ENCODE data around the gene CFAP20DC. TPM values are rescaled to one million over a fixed set of nuclear protein-coding genes. Genes with fewer than 3 reads are reported as not detected.
"Not testable (repeated sequence)": the region's sequence is repeated elsewhere in the genome, so short reads cannot be mapped to it uniquely, and the experiment has no call there.

Gene CFAP20DC
- total RNA-seq, 1 donor from 2014 or later: 1.6 TPM

GRCh38 chr3:58986654-58987053 is 63.2 kb downstream of the CFAP20DC start:
- no peak overlapping the region for H3K9ac ChIP-seq (ENCODE audit: low read depth in 1 of 3, low read length in 3 of 3)
- H3K27me3 ChIP-seq (ENCODE audit: control insufficient read depth in 3 of 3, insufficient read depth in 3 of 3, low read length in 3 of 3): no peaks in the 10 kb centered on the region
- no peaks in the 10 kb centered on the region for H3K4me1 ChIP-seq (ENCODE audit: control insufficient read depth in 3 of 3, insufficient read depth in 3 of 3, low read length in 3 of 3)
- H3K9me3 ChIP-seq (ENCODE audit: control insufficient read depth in 3 of 3, low read length in 3 of 3): no peaks in the 10 kb centered on the region
- no peak overlapping the region for H3K4me3 ChIP-seq (ENCODE audit: low read length in 3 of 3)
- H3K36me3 ChIP-seq (ENCODE audit: control insufficient read depth in 3 of 3, insufficient read depth in 3 of 3, low read length in 3 of 3): no peaks in the 10 kb centered on the region
- H3K27ac ChIP-seq (ENCODE audit: low read depth, low read length): no peak overlapping the region

GRCh38 chr3:58979840-58980239 is 70.0 kb downstream of the CFAP20DC start:
- H3K9me3 ChIP-seq (ENCODE audit: control insufficient read depth in 3 of 3, low read length in 3 of 3): peaks cover 0 to 3% (median 0%) of the 10 kb centered on the region in 3 donors

GRCh38 chr3:58973796-58974195 is 76.0 kb downstream of the CFAP20DC start:
- H3K9ac ChIP-seq (ENCODE audit: low read depth in 1 of 3, low read length in 3 of 3): no peak overlapping the region
- H3K4me1 ChIP-seq (ENCODE audit: control insufficient read depth in 3 of 3, insufficient read depth in 3 of 3, low read length in 3 of 3): no peaks in the 10 kb centered on the region
- H3K9me3 ChIP-seq (ENCODE audit: control insufficient read depth in 3 of 3, low read length in 3 of 3): peaks cover 0 to 3% (median 0%) of the 10 kb centered on the region in 3 donors
- no peak overlapping the region for H3K27ac ChIP-seq (ENCODE audit: low read depth, low read length)
- H3K4me3 ChIP-seq (ENCODE audit: low read length in 3 of 3): no peak overlapping the region
- H3K36me3 ChIP-seq (ENCODE audit: control insufficient read depth in 3 of 3, insufficient read depth in 3 of 3, low read length in 3 of 3): no peaks in the 10 kb centered on the region
- no peaks in the 10 kb centered on the region for H3K27me3 ChIP-seq (ENCODE audit: control insufficient read depth in 3 of 3, insufficient read depth in 3 of 3, low read length in 3 of 3)

More at GRCh38 chr3:58979840-58980239, 70.0 kb downstream of the CFAP20DC start:
- Histone ChIP-seq H3K9ac (ENCODE audit: low read depth in 1 of 3, low read length in 3 of 3) (no peak overlapping the region), H3K27ac (ENCODE audit: low read depth, low read length) (no peak overlapping the region), H3K4me1 (ENCODE audit: control insufficient read depth in 3 of 3, insufficient read depth in 3 of 3, low read length in 3 of 3) (no peaks in the 10 kb centered on the region), H3K27me3 (ENCODE audit: control insufficient read depth in 3 of 3, insufficient read depth in 3 of 3, low read length in 3 of 3) (no peaks in the 10 kb centered on the region), H3K4me3 (ENCODE audit: low read length in 3 of 3) (no peak overlapping the region), H3K36me3 (ENCODE audit: control insufficient read depth in 3 of 3, insufficient read depth in 3 of 3, low read length in 3 of 3) (no peaks in the 10 kb centered on the region)

GRCh38 chr3:58967866-58968265 is 82.0 kb downstream of the CFAP20DC start:
- H3K4me1 ChIP-seq (ENCODE audit: control insufficient read depth in 3 of 3, insufficient read depth in 3 of 3, low read length in 3 of 3); H3K27me3 ChIP-seq (ENCODE audit: control insufficient read depth in 3 of 3, insufficient read depth in 3 of 3, low read length in 3 of 3); H3K9ac ChIP-seq (ENCODE audit: low read depth in 1 of 3, low read length in 3 of 3); H3K9me3 ChIP-seq (ENCODE audit: control insufficient read depth in 3 of 3, low read length in 3 of 3); H3K27ac ChIP-seq (ENCODE audit: low read depth, low read length); H3K4me3 ChIP-seq (ENCODE audit: low read length in 3 of 3); H3K36me3 ChIP-seq (ENCODE audit: control insufficient read depth in 3 of 3, insufficient read depth in 3 of 3, low read length in 3 of 3): not testable (repeated sequence)

- Histone ChIP-seq H3K4me3 (ENCODE audit: low read length in 3 of 3) (no peak overlapping the region), H3K27me3 (ENCODE audit: control insufficient read depth in 3 of 3, insufficient read depth in 3 of 3, low read length in 3 of 3) (no peaks in the 10 kb centered on the region), H3K36me3 (ENCODE audit: control insufficient read depth in 3 of 3, insufficient read depth in 3 of 3, low read length in 3 of 3) (no peaks in the 10 kb centered on the region), H3K27ac (ENCODE audit: low read depth, low read length) (no peak overlapping the region), H3K9ac (ENCODE audit: low read depth in 1 of 3, low read length in 3 of 3) (no peak overlapping the region), H3K9me3 (ENCODE audit: control insufficient read depth in 3 of 3, low read length in 3 of 3) (peaks cover 0 to 2% (median 0%) of the 10 kb centered on the region in 3 donors), H3K4me1 (ENCODE audit: control insufficient read depth in 3 of 3, insufficient read depth in 3 of 3, low read length in 3 of 3) (no peaks in the 10 kb centered on the region)
These were observed 84.0 kb downstream of the CFAP20DC start for GRCh38 chr3:58965865-58966264.

GRCh38 chr3:58963928-58964503 is 85.8 kb downstream of the CFAP20DC start:
- H3K9ac ChIP-seq (ENCODE audit: low read depth in 1 of 3, low read length in 3 of 3): no peak overlapping the region
- H3K36me3 ChIP-seq (ENCODE audit: control insufficient read depth in 3 of 3, insufficient read depth in 3 of 3, low read length in 3 of 3): no peaks in the 10 kb centered on the region
- H3K4me1 ChIP-seq (ENCODE audit: control insufficient read depth in 3 of 3, insufficient read depth in 3 of 3, low read length in 3 of 3): no peaks in the 10 kb centered on the region
- no peak overlapping the region for H3K27ac ChIP-seq (ENCODE audit: low read depth, low read length)
- H3K9me3 ChIP-seq (ENCODE audit: control insufficient read depth in 3 of 3, low read length in 3 of 3): peaks cover 0 to 2% (median 0%) of the 10 kb centered on the region in 3 donors
- no peaks in the 10 kb centered on the region for H3K27me3 ChIP-seq (ENCODE audit: control insufficient read depth in 3 of 3, insufficient read depth in 3 of 3, low read length in 3 of 3)
- no peak overlapping the region for H3K4me3 ChIP-seq (ENCODE audit: low read length in 3 of 3)

GRCh38 chr3:58962816-58963215 is 87.0 kb downstream of the CFAP20DC start:
- H3K9ac ChIP-seq (ENCODE audit: low read depth in 1 of 3, low read length in 3 of 3): no peak overlapping the region
- no peaks in the 10 kb centered on the region for H3K4me1 ChIP-seq (ENCODE audit: control insufficient read depth in 3 of 3, insufficient read depth in 3 of 3, low read length in 3 of 3)
- H3K27ac ChIP-seq (ENCODE audit: low read depth, low read length): no peak overlapping the region
- H3K4me3 ChIP-seq (ENCODE audit: low read length in 3 of 3): no peak overlapping the region
- H3K27me3 ChIP-seq (ENCODE audit: control insufficient read depth in 3 of 3, insufficient read depth in 3 of 3, low read length in 3 of 3): no peaks in the 10 kb centered on the region
- H3K36me3 ChIP-seq (ENCODE audit: control insufficient read depth in 3 of 3, insufficient read depth in 3 of 3, low read length in 3 of 3): no peaks in the 10 kb centered on the region
- H3K9me3 ChIP-seq (ENCODE audit: control insufficient read depth in 3 of 3, low read length in 3 of 3): peaks cover 0 to under 1% (median 0%) of the 10 kb centered on the region in 3 donors

- H3K4me3 ChIP-seq (ENCODE audit: low read length in 3 of 3): no peak overlapping the region
- no peak overlapping the region for H3K9ac ChIP-seq (ENCODE audit: low read depth in 1 of 3, low read length in 3 of 3)
- H3K4me1 ChIP-seq (ENCODE audit: control insufficient read depth in 3 of 3, insufficient read depth in 3 of 3, low read length in 3 of 3): no peaks in the 10 kb centered on the region
- no peaks in the 10 kb centered on the region for H3K27me3 ChIP-seq (ENCODE audit: control insufficient read depth in 3 of 3, insufficient read depth in 3 of 3, low read length in 3 of 3)
- no peaks in the 10 kb centered on the region for H3K9me3 ChIP-seq (ENCODE audit: control insufficient read depth in 3 of 3, low read length in 3 of 3)
- no peaks in the 10 kb centered on the region for H3K36me3 ChIP-seq (ENCODE audit: control insufficient read depth in 3 of 3, insufficient read depth in 3 of 3, low read length in 3 of 3)
- H3K27ac ChIP-seq (ENCODE audit: low read depth, low read length): no peak overlapping the region
These were observed 87.7 kb downstream of the CFAP20DC start for GRCh38 chr3:58962040-58962651.

- Histone ChIP-seq H3K4me3 (ENCODE audit: low read length in 3 of 3) (no peak overlapping the region), H3K9me3 (ENCODE audit: control insufficient read depth in 3 of 3, low read length in 3 of 3) (no peaks in the 10 kb centered on the region), H3K27me3 (ENCODE audit: control insufficient read depth in 3 of 3, insufficient read depth in 3 of 3, low read length in 3 of 3) (no peaks in the 10 kb centered on the region), H3K27ac (ENCODE audit: low read depth, low read length) (no peak overlapping the region), H3K4me1 (ENCODE audit: control insufficient read depth in 3 of 3, insufficient read depth in 3 of 3, low read length in 3 of 3) (no peaks in the 10 kb centered on the region), H3K36me3 (ENCODE audit: control insufficient read depth in 3 of 3, insufficient read depth in 3 of 3, low read length in 3 of 3) (no peaks in the 10 kb centered on the region), H3K9ac (ENCODE audit: low read depth in 1 of 3, low read length in 3 of 3) (no peak overlapping the region)
These were observed 94.5 kb downstream of the CFAP20DC start for GRCh38 chr3:58955308-58955707.

- no peak overlapping the region for H3K27ac ChIP-seq (ENCODE audit: low read depth, low read length)
- H3K9me3 ChIP-seq (ENCODE audit: control insufficient read depth in 3 of 3, low read length in 3 of 3): no peaks in the 10 kb centered on the region
- H3K27me3 ChIP-seq (ENCODE audit: control insufficient read depth in 3 of 3, insufficient read depth in 3 of 3, low read length in 3 of 3): no peaks in the 10 kb centered on the region
- H3K4me3 ChIP-seq (ENCODE audit: low read length in 3 of 3): no peak overlapping the region
- no peaks in the 10 kb centered on the region for H3K36me3 ChIP-seq (ENCODE audit: control insufficient read depth in 3 of 3, insufficient read depth in 3 of 3, low read length in 3 of 3)
- no peaks in the 10 kb centered on the region for H3K4me1 ChIP-seq (ENCODE audit: control insufficient read depth in 3 of 3, insufficient read depth in 3 of 3, low read length in 3 of 3)
- H3K9ac ChIP-seq (ENCODE audit: low read depth in 1 of 3, low read length in 3 of 3): no peak overlapping the region
These were observed 96.5 kb downstream of the CFAP20DC start for GRCh38 chr3:58953288-58953687.

All from skeletal muscle tissue (tissue), 4 donors.